GM12801 (cell line): ENCODE measurements around the gene GPR183.

ENCODE experiments used
- CTCF ChIP-seq: IDR thresholded peaks from one replicate; pipeline ENCODE4 v1.5.1; 2011; ENCODE audit warnings: control low read depth; ENCODE audit not compliant: insufficient read length; ENCODE audit errors: extremely low read depth

The GPR183 gene

GRCh38 chr13:99280166-99280565, 27.0 kb downstream of the GPR183 start:
- no peak for TF ChIP-seq CTCF

- no peak for TF ChIP-seq CTCF
These were observed 27.6 kb downstream of the GPR183 start for GRCh38 chr13:99279637-99280036.

- no peak for TF ChIP-seq CTCF
These were observed 28.4 kb downstream of the GPR183 start for GRCh38 chr13:99278843-99279242.

- no peak for TF ChIP-seq CTCF
These were observed 29.0 kb downstream of the GPR183 start for GRCh38 chr13:99278200-99278599.

GRCh38 chr13:99277629-99278028, 29.6 kb downstream of the GPR183 start:
- TF ChIP-seq CTCF = no peak

- TF ChIP-seq CTCF = no peak
These were observed 30.5 kb downstream of the GPR183 start for GRCh38 chr13:99276706-99277105.

- no peak for TF ChIP-seq CTCF
These were observed 32.1 kb downstream of the GPR183 start for GRCh38 chr13:99275093-99275469.

- no peak for TF ChIP-seq CTCF
These were observed 34.1 kb downstream of the GPR183 start for GRCh38 chr13:99273128-99273527.
